ENCODE data around the gene SLC27A1. TPM values are rescaled to one million over a fixed set of nuclear protein-coding genes. Genes with fewer than 3 reads are reported as not detected.

Gene SLC27A1
- total RNA-seq, 1 donor from 2014 or later: 27.8 TPM

DNA sequence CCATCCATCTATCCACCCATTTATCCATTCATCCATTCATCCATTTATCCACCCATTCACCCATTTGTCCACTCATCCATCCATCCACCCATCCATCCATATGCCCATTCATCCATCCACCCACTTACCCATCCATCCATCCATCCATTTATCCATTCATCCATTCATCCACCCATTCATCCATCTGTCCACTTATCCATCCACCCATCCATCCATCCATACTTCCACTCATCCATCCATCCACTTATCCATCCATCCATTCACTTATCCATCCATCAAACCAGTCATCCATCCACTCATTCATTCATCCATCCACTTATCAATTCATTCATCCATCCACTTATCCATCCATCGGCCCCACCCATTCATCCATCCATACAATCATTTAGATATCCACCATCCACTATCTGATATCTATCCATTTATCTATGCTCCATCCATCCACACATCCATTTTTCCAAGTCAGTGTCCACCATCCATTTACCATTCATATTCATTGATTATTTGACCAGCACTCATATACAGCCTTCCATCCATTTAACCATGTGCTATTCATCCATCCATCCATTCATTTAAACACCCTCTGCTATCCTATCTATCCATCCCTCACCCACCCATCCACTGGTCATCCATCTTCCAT is 24.7 kb upstream of the SLC27A1 start:
- no peak overlapping the region for H3K27ac ChIP-seq
- H3K36me3 ChIP-seq: no peaks in the 10 kb centered on the region
- peaks cover 12% of the 10 kb centered on the region for H3K27me3 ChIP-seq
- TF ChIP-seq, protein P1, sequence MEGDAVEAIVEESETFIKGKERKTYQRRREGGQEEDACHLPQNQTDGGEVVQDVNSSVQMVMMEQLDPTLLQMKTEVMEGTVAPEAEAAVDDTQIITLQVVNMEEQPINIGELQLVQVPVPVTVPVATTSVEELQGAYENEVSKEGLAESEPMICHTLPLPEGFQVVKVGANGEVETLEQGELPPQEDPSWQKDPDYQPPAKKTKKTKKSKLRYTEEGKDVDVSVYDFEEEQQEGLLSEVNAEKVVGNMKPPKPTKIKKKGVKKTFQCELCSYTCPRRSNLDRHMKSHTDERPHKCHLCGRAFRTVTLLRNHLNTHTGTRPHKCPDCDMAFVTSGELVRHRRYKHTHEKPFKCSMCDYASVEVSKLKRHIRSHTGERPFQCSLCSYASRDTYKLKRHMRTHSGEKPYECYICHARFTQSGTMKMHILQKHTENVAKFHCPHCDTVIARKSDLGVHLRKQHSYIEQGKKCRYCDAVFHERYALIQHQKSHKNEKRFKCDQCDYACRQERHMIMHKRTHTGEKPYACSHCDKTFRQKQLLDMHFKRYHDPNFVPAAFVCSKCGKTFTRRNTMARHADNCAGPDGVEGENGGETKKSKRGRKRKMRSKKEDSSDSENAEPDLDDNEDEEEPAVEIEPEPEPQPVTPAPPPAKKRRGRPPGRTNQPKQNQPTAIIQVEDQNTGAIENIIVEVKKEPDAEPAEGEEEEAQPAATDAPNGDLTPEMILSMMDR (IDR thresholded peaks at IDR 0.05): no peak
- H3K4me3 ChIP-seq: no peak overlapping the region
- DNase-seq: no peak
- intact Hi-C loops (cut with DNase I): no loop called here
- no peaks in the 10 kb centered on the region for H3K9me3 ChIP-seq
- no peaks in the 10 kb centered on the region for H3K4me1 ChIP-seq
- ATAC-seq: no peak

GRCh38 chr19:17447704-17448130 is 22.6 kb upstream of the SLC27A1 start:
- no peak for DNase-seq
- Histone ChIP-seq H3K9me3 (no peaks in the 10 kb centered on the region), H3K27ac (no peak overlapping the region), H3K36me3 (no peaks in the 10 kb centered on the region), H3K27me3 (peaks cover 19% of the 10 kb centered on the region), H3K4me3 (no peak overlapping the region), H3K4me1 (no peaks in the 10 kb centered on the region)
- no peak for ATAC-seq
- TF ChIP-seq, protein P1 (IDR thresholded peaks at IDR 0.05): no peak
- intact Hi-C loops (cut with DNase I): no loop called here

DNA sequence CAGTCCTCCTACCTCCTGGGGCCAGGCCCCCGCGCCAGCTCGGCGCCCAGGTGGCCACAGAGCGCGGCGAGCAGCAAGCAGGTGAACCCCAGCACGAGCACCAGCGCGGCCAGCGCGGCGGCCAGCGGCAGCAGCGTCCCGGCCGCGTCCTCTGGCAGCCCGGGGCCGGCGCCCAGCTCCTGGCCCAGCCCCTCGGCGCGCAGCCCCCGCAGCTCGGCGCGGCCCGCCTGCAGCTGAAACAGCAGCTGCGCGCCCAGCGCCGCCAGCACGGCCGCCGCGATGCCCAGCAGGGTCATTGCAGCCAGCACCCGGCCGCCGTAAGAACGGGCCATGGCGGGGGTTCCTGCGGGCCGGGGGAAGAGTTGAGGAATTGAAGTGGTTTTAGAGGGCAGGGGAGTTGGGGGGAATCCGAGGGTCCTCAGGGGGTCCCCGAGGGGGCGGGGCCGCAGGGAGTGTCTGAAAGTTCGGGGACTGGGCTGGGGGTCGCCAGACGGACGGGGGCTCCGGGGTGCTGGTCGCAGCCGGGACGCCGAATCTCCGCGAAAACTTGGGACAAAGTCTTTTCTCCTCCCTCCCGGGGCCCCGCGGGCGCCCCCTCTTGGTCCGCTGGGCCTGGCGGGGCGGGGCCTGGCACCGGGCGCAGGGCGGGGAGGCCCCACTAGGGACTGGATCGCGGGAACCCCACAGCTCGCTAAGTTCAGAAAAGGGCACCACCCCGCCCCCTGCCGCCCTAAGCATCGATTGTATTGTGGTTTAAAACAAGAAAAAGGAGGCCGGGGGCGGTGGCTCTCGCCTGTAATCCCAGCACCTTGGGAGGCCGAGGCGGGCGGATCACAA is 22.0 kb upstream of the SLC27A1 start, which contains the start of gene TMEM221:
TMEM221 (minus strand) TSS at position 538 of the 837 bp plus-strand sequence; CDS start at position 332, 206 bp downstream.
- DNase-seq (peak; percentile 69), ATAC-seq (peak; percentile 78)
- TF ChIP-seq, protein P1 (IDR thresholded peaks at IDR 0.05): peak; percentile 60
- Histone ChIP-seq H3K27me3 (peaks cover 22% of the 10 kb centered on the region), H3K4me1 (no peaks in the 10 kb centered on the region), H3K36me3 (no peaks in the 10 kb centered on the region), H3K27ac (no peak within 1 kb of the TSS), H3K9me3 (no peaks in the 10 kb centered on the region), H3K4me3 (peak within 1 kb of the TSS; percentile 42)
- intact Hi-C loops (cut with DNase I): no loop called here

DNA sequence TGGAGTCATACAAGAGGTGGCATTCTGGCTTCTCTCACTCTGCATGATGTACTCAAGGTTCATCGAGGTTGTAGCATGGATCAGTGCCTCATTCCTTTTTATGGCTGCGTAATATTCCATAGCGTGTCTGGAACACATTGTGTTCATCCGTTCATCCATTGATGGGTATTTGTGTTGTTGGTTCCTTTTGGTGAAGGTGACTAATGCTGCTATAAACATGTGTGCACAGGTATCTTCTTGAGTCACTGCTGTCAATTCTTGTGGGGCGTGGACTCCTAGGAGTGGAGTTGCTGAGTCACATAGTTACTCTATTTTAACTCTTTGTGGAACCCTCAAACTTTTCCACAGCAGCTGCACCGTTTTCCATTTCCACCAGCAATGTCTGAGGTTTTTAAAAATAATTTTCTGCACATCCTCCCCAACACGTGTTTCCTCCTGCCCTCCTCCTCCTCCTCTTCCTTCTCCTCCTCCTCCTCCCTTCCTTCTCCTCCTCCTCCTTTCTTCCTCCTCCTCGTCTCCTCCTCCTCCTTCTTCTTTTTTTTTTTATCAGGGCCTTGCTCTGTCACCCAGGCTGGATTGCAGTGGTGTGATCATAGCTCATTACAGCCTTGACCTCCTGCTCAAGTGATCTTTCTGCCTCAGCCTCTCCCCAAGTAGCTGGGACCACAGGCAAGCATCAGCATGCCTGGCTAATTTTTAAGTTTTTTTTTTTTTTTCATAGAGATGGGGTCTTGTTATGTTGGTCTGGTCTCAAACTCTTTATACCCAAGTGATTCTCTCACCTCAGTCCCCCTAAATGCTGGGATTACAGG is 19.9 kb upstream of the SLC27A1 start:
- Histone ChIP-seq H3K27ac (no peak overlapping the region), H3K9me3 (no peaks in the 10 kb centered on the region), H3K4me1 (no peaks in the 10 kb centered on the region), H3K27me3 (peaks cover 42% of the 10 kb centered on the region), H3K4me3 (no peak overlapping the region), H3K36me3 (no peaks in the 10 kb centered on the region)
- intact Hi-C loops (cut with DNase I): loop anchor here (10.0 kb wide), 1 partner anchor 56 kb away; the partner anchor contains the start of gene CCDC194
- TF ChIP-seq, protein P1 (IDR thresholded peaks at IDR 0.05): no peak
- ATAC-seq (no peak), DNase-seq (no peak)

- Histone ChIP-seq H3K4me3 (no peak overlapping the region), H3K4me1 (no peaks in the 10 kb centered on the region), H3K27ac (no peak overlapping the region), H3K27me3 (peaks cover 55% of the 10 kb centered on the region), H3K9me3 (no peaks in the 10 kb centered on the region), H3K36me3 (no peaks in the 10 kb centered on the region)
- TF ChIP-seq, protein P1 (IDR thresholded peaks at IDR 0.05): no peak
- DNase-seq: no peak
- no peak for ATAC-seq
- intact Hi-C loops (cut with DNase I): loop anchor here (10.0 kb wide), 1 partner anchor 57 kb away; the partner anchor contains the start of gene CCDC194
Measured at GRCh38 chr19:17451820-17452219, 18.5 kb upstream of the SLC27A1 start.

Measured in upper lobe of right lung (tissue), 1 donor.